Uterus (tissue), 4 donors: ENCODE results near the gene ABAT. TPM values are rescaled to one million over a fixed set of nuclear protein-coding genes. Genes with fewer than 3 reads are reported as not detected.

ENCODE experiments used
- DNase-seq, 2 donors: peaks; one replicate each; pipeline ENCODE4 v3.0.0-alpha.2; 2019 to 2020
- H3K27ac ChIP-seq, 2 donors: fragments of 200-600 bp; sonication (generic); 1 replicate in 1 of 2; 2 replicates in 1 of 2; pipeline ENCODE4 v1.5.1; 2016 to 2018
- H3K27me3 ChIP-seq, 2 donors: fragments of 200-600 bp; sonication (generic); one replicate each; pipeline ENCODE4 v1.5.1; 2018 to 2019; ENCODE audit warnings: control low read depth in 1 of 2
- H3K36me3 ChIP-seq, 2 donors: fragments of 200-600 bp; sonication (generic); one replicate each; pipeline ENCODE4 v1.5.1; 2019; ENCODE audit warnings: control low read depth in 1 of 2
- H3K4me1 ChIP-seq, 2 donors: fragments of 200-600 bp; sonication (generic); one replicate each; pipeline ENCODE4 v1.5.1; 2018 to 2019; ENCODE audit warnings: control low read depth in 1 of 2
- H3K4me3 ChIP-seq, 2 donors: fragments of 200-600 bp; sonication (generic); 1 replicate in 1 of 2; 2 replicates in 1 of 2; pipeline ENCODE4 v1.5.1; 2018 to 2019; ENCODE audit warnings: mild to moderate bottlenecking in 1 of 2
- H3K9me3 ChIP-seq, 2 donors: fragments of 200-600 bp; sonication (generic); one replicate each; pipeline ENCODE4 v1.5.1; 2019; ENCODE audit warnings: control low read depth in 1 of 2
- CTCF ChIP-seq, 4 experiments: fragments of 200-600 bp in 2 of 4; fragments of 450-650 bp in 2 of 4; sonication (generic) in 2 of 4; IDR thresholded peaks; one replicate each; pipeline ENCODE4 v1.5.1; 2016 to 2019; ENCODE audit warnings: antibody characterized with exemption in 4 of 4, mild to moderate bottlenecking in 2 of 4, moderate library complexity in 1 of 4
- POLR2A ChIP-seq, 2 donors: fragments of 450-650 bp; IDR thresholded peaks; one replicate each; pipeline ENCODE4 v1.6.1; 2016; ENCODE audit warnings: antibody characterized with exemption in 2 of 2, mild to moderate bottlenecking in 1 of 2, moderate library complexity in 1 of 2
- intact Hi-C: fragments of 100-400 bp; cut with DNase I; formaldehyde crosslinking; loops from one replicate; pipeline ENCODE4 v1.15.1; 2023; ENCODE audit warnings: low total_unique reads
- total RNA-seq, 4 donors: library from RNA; depleted of rRNA in 3 of 4; stranded (reverse); fragments of >200 nt in 3 of 4; gene quantifications; one replicate each; pipeline versions ENCODE4 v1.1.0 to v1.2.4, GENCODE V29; 2014 to 2023
- donor health status: DM: yes; HTN: yes; CAD: no.

The ABAT gene
- total RNA-seq, 4 donors from 2014 or later = 1.0 to 11.0 (median 6.7) TPM

- Histone ChIP-seq H3K9me3 (no peaks in the 10 kb centered on the region), H3K4me3 (no peak overlapping the region), H3K36me3 (no peaks in the 10 kb centered on the region), H3K4me1 (no peaks in the 10 kb centered on the region), H3K27ac (no peak overlapping the region), H3K27me3 (no peaks in the 10 kb centered on the region)
- intact Hi-C loops = no loop called here
- no peak for DNase-seq
- TF ChIP-seq CTCF (IDR thresholded peaks at IDR 0.05) (no peak), POLR2A (IDR thresholded peaks at IDR 0.05) (no peak)
These were observed 3.1 kb downstream of the ABAT start for GRCh38 chr16:8677481-8677880.

DNA sequence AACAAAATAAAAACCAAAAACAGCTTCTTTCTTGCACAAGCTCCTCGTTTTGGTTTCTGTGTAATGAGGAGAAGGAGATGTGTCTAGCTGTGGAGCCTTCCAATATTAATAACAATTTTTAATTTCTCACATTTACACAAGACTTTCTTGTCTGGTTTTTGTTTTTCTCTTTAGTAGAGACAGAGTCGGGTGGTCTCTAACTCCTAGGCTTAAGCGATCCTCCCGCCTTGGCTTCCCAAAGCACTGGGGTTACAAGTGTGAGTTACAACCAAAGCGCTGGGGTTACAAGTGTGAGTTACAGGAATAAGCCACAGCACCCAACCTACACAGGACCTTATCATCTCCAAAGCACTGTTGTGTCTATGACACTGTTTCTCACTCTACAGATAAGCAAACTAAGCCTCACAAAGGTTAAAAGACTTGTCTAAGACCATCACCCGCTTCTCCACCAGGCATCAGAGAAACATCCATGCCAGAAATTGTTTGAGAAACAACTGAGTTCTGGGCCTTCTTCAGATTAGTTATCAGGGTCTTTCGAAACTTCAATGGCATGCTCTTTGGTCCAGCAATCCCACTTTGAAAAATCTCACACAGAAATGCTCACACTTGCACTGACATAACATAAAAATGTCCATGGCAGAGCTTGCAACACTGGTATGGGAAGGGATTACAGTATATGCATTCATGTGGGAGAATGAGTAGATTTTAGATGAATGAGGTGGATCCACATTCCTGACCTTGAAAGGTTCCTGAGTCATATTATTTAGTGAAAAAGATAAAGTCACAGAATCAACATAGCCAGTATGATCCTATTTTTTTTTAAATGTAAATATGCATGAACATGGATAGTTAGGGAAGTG, 3.9 kb downstream of the ABAT start:
- Histone ChIP-seq H3K36me3 (no peaks in the 10 kb centered on the region), H3K4me1 (no peaks in the 10 kb centered on the region), H3K4me3 (no peak overlapping the region), H3K27ac (no peak overlapping the region), H3K9me3 (no peaks in the 10 kb centered on the region), H3K27me3 (no peaks in the 10 kb centered on the region)
- DNase-seq = no peak
- TF ChIP-seq POLR2A (IDR thresholded peaks at IDR 0.05) (no peak), CTCF (IDR thresholded peaks at IDR 0.05) (no peak)
- intact Hi-C loops = no loop called here

DNA sequence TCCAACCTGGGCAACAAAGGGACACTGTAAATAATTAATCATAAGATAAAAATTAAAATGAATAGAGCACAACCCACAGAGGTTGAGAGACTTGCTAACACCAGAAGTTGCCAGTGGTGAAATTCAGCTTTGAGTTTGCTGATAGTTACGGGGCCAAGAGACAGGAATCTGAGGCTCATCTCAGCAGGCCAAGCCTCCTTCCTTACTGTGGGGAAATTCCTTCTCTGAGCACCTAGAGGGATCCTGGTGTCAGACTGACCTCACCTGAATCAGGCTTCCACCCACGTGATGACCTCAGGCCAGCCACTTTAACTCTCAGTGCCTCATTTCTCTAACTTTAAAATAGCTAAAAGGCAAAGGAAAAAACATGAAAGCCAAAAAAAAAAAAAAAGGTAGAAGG, 4.7 kb downstream of the ABAT start:
- Histone ChIP-seq H3K36me3 (no peaks in the 10 kb centered on the region), H3K9me3 (no peaks in the 10 kb centered on the region), H3K27ac (no peak overlapping the region), H3K4me1 (no peaks in the 10 kb centered on the region), H3K27me3 (no peaks in the 10 kb centered on the region), H3K4me3 (no peak overlapping the region)
- intact Hi-C loops = no loop called here
- TF ChIP-seq POLR2A (IDR thresholded peaks at IDR 0.05) (no peak), CTCF (IDR thresholded peaks at IDR 0.05) (no peak)
- no peak for DNase-seq

GRCh38 chr16:8682551-8683259, 8.3 kb downstream of the ABAT start:
- no peaks in the 10 kb centered on the region for H3K4me1 ChIP-seq
- H3K9me3 ChIP-seq = no peaks in the 10 kb centered on the region
- TF ChIP-seq CTCF (IDR thresholded peaks at IDR 0.05) = no peak
- TF ChIP-seq POLR2A (IDR thresholded peaks at IDR 0.05) = no peak
- no peaks in the 10 kb centered on the region for H3K36me3 ChIP-seq
- H3K27me3 ChIP-seq = no peaks in the 10 kb centered on the region
- intact Hi-C loops = no loop called here
- DNase-seq = no peak
- no peak overlapping the region for H3K27ac ChIP-seq
- H3K4me3 ChIP-seq = no peak overlapping the region

DNA sequence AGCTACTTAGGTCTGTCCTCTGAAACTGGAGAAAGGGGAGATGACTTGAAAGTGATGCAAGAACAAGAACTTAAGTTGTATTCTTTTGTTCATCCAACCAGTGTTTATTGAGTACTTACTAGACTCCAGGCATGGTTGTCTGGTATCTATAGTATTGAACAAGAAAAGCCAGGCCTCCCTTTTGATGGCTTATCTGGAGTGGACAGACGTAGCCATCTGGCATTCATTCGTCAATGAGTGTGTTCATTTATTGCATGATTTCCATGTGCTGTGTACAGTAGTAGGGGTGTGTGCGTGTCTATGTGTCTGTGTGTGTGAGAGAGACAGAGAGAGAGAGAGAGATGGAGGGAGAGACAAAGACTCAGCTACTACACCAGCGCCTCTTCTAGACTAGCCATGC, 9.2 kb downstream of the ABAT start:
- Histone ChIP-seq H3K4me1 (no peaks in the 10 kb centered on the region), H3K27me3 (no peaks in the 10 kb centered on the region), H3K4me3 (no peak overlapping the region), H3K36me3 (no peaks in the 10 kb centered on the region), H3K9me3 (no peaks in the 10 kb centered on the region), H3K27ac (no peak overlapping the region)
- TF ChIP-seq POLR2A (IDR thresholded peaks at IDR 0.05) (no peak), CTCF (IDR thresholded peaks at IDR 0.05) (no peak)
- no peak for DNase-seq
- intact Hi-C loops = no loop called here
